K562 (cell line): ENCODE results near the gene DDX41. TPM values are rescaled to one million over a fixed set of nuclear protein-coding genes. Genes with fewer than 3 reads are reported as not detected.

Experiments used
- ESRRB ChIP-seq: fragments of 250-450 bp; sonication (Bioruptor Pico); IDR thresholded peaks from 2 replicates; pipeline ENCODE4 v1.5.0; 2020; ENCODE audit warnings: mild to moderate bottlenecking, moderate library complexity, borderline replicate concordance
- FOXK2 ChIP-seq, 2 experiments: fragments of 450-650 bp; IDR thresholded peaks in 1 of 2; conservative IDR thresholded peaks in 1 of 2; 2 replicates each; pipeline ENCODE4 v1.6.1; 2016; ENCODE audit warnings: low read depth in 2 of 2, mild to moderate bottlenecking in 1 of 2
- GTF2E2 ChIP-seq: fragments of 200-800 bp; sonication (Bioruptor generic); IDR thresholded peaks from 2 replicates; pipeline ENCODE4 v1.6.1; 2016; ENCODE audit warnings: missing genetic modification characterization, missing compliant biosample characterization
- HINFP ChIP-seq: fragments of 450-650 bp; conservative IDR thresholded peaks from 2 replicates; pipeline ENCODE4 v1.6.1; 2016; ENCODE audit warnings: missing genetic modification characterization, low read depth, mild to moderate bottlenecking, control low read depth, missing compliant biosample characterization
- HMGN3 ChIP-seq: IDR thresholded peaks from 2 replicates; pipeline ENCODE4 v1.6.1; 2011; ENCODE audit warnings: borderline replicate concordance, low read depth, mild to moderate bottlenecking, mixed read lengths, low read length; ENCODE audit not compliant: insufficient read length; ENCODE audit errors: extremely low read depth
- HOMEZ ChIP-seq: fragments of 250-450 bp; sonication (Bioruptor Pico); IDR thresholded peaks from 2 replicates; pipeline ENCODE4 v1.4.0; 2020; ENCODE audit warnings: mild to moderate bottlenecking, moderate library complexity
- KDM1A ChIP-seq, 2 experiments: fragments of 450-650 bp; IDR thresholded peaks; 2 replicates each; pipeline ENCODE4 v1.6.1; 2016; ENCODE audit warnings: mild to moderate bottlenecking in 2 of 2
- RREB1 ChIP-seq: fragments of 250-450 bp; sonication (Bioruptor Pico); IDR thresholded peaks from 2 replicates; pipeline ENCODE4 v1.4.0; 2020
- SIRT6 ChIP-seq: IDR thresholded peaks from one replicate; pipeline ENCODE4 v1.6.1; 2012; ENCODE audit warnings: low read depth, mild to moderate bottlenecking, control low read depth, inconsistent platforms, low read length, moderate library complexity
- SP2 ChIP-seq: IDR thresholded peaks from 2 replicates; pipeline ENCODE4 v1.6.1; 2011; ENCODE audit warnings: mild to moderate bottlenecking, low read depth, low read length, moderate library complexity; ENCODE audit not compliant: poor library complexity, severe bottlenecking; ENCODE audit errors: extremely low read depth
- TAL1 ChIP-seq: fragments of 450-650 bp; IDR thresholded peaks from 2 replicates; pipeline ENCODE4 v1.6.1; 2016; ENCODE audit warnings: mild to moderate bottlenecking
- ZNF695 ChIP-seq: fragments of 450-650 bp; formaldehyde crosslinking; IDR thresholded peaks from 2 replicates; pipeline ENCODE4 v1.4.0; 2020; ENCODE audit warnings: mild to moderate bottlenecking, moderate library complexity
- polyA plus RNA-seq, 8 experiments: library from polyadenylated mRNA; depleted of rRNA in 4 of 8; stranded (reverse) in 5 of 8; unstranded in 3 of 8; fragments of >200 nt; fragmentation: Nextera tagmentation in 2 of 8; fragmentation: Illumina TruSeq in 1 of 8; extraction: Ambion mirVana in 2 of 8; extraction: Trizol in 1 of 8; gene quantifications; 2 replicates each; pipeline versions ENCODE4 v1.2.1 to v1.2.3, GENCODE V29; 2011 to 2014; ENCODE audit warnings: inconsistent platforms in 1 of 8, missing spikeins in 1 of 8
- total RNA-seq, 7 experiments: library from RNA; depleted of rRNA in 6 of 7; stranded (reverse); fragments of >200 nt in 6 of 7; fragmentation: Illumina TruSeq in 2 of 7; extraction: Trizol in 2 of 7; gene quantifications; 2 replicates each; pipeline versions ENCODE4 v1.2.1 to v1.2.3, GENCODE V29; 2011 to 2021; ENCODE audit warnings: low replicate concordance in 1 of 7
- TF ChIP-seq, protein P1 (sequence below): fragments of 450-650 bp; formaldehyde crosslinking; IDR thresholded peaks from 2 replicates; pipeline ENCODE4 v1.4.0; 2020; ENCODE audit warnings: mild to moderate bottlenecking, moderate library complexity

Gene DDX41
- total and polyA plus RNA-seq, 9 of the 15 experiments (the other 6 are each of a cell fraction or from before 2014, with no cell fraction given): 38.2 to 284 (median 116) TPM

- TF ChIP-seq RREB1 (CRISPR knock-in tag): no peak
- TF ChIP-seq FOXK2 (conservative IDR thresholded peaks at IDR 0.05 in 1 of 2, IDR thresholded peaks at IDR 0.05 in 1 of 2; ENCODE audit: low read depth in 2 of 2): 0 out of 4 replicates have a peak, but pooled peaks of 1 of the 2 experiments have one; percentile 18
- TF ChIP-seq TAL1: no peak; the same call in 1 of the 2 replicates
- peak; percentile 95 to 99 for TF ChIP-seq KDM1A (IDR thresholded peaks at IDR 0.05)
- TF ChIP-seq HOMEZ (CRISPR knock-in tag): no peak
- no peak for TF ChIP-seq ESRRB
- TF ChIP-seq ZNF695: no peak
- TF ChIP-seq SIRT6: no peak
- TF ChIP-seq GTF2E2 (tag): peak; percentile 94
- no peak for TF ChIP-seq SP2
- TF ChIP-seq, protein P1, sequence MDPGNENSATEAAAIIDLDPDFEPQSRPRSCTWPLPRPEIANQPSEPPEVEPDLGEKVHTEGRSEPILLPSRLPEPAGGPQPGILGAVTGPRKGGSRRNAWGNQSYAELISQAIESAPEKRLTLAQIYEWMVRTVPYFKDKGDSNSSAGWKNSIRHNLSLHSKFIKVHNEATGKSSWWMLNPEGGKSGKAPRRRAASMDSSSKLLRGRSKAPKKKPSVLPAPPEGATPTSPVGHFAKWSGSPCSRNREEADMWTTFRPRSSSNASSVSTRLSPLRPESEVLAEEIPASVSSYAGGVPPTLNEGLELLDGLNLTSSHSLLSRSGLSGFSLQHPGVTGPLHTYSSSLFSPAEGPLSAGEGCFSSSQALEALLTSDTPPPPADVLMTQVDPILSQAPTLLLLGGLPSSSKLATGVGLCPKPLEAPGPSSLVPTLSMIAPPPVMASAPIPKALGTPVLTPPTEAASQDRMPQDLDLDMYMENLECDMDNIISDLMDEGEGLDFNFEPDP (CRISPR knock-in tag): 0 out of 2 replicates have a peak, but pooled peaks have one; percentile 65
- TF ChIP-seq HINFP: peak; percentile 95
- peak; percentile 82 for TF ChIP-seq HMGN3
Measured at GRCh38 chr5:177497292-177498012, 19.3 kb downstream of the DDX41 start, which contains the start of gene PDLIM7 (continued).
